GM18520 (cell line): Measurements from ENCODE around the gene SIMC1.
"Not testable (repeated sequence)": the region's sequence is repeated elsewhere in the genome, so short reads cannot be mapped to it uniquely, and the experiment has no call there.

ENCODE experiments used
- ATAC-seq: cut with Tn5 transposase; IDR thresholded peaks from one replicate; pipeline ENCODE4 v1.9.1; 2021; ENCODE audit not compliant: unreplicated experiment

Gene SIMC1

DNA sequence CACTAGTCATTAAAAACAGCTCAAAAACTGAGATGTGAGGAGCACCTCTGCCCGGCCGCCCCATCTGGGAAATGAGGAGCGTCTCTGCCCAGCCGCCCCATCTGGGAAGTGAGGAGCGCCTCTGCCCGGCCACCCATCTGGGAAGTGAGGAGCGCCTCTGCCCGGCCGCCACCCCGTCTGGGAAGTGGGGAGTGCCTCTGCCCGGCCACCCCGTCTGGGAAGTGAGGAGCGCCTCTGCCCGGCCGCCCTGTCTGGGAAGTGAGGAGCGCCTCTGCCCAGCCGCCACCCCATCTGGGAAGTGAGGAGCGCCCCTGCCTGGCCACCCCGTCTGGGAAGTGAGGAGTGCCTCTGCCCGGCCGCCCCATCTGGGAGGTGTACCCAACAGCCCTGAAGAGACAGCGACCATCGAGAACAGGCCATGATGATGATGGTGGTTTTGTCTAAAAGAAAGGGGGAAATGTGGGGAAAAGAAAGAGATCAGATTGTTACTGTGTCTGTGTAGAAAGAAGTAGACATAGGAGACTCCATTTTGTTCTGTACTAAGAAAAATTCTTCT, 23.7 kb upstream of the SIMC1 start:
- not testable (repeated sequence) for ATAC-seq

DNA sequence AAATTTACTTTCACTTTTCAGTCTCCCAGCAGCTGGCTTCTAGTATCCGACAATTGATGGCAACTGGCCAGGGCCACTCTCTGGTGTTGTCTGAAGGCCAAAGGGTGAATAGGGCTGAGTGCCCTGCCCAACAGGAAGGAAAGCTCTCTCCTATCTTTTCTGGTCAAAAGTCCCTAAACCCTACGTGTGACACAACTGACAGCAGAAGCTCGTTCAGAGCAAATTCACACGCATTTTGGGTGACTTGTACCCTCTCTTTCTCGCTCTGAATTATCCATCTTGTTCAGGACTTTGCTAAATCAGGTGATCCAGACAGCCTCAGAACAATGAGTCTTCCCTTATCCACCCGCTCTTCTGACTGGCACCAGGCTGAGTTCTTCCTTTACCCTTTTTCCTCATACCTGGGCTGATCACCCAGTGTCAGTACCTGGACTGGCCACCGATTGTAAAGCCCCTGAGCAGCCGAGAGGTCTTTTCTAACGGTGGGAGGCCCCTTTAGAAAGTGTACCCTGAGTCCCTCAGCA, 21.8 kb upstream of the SIMC1 start:
- not testable (repeated sequence) for ATAC-seq

DNA sequence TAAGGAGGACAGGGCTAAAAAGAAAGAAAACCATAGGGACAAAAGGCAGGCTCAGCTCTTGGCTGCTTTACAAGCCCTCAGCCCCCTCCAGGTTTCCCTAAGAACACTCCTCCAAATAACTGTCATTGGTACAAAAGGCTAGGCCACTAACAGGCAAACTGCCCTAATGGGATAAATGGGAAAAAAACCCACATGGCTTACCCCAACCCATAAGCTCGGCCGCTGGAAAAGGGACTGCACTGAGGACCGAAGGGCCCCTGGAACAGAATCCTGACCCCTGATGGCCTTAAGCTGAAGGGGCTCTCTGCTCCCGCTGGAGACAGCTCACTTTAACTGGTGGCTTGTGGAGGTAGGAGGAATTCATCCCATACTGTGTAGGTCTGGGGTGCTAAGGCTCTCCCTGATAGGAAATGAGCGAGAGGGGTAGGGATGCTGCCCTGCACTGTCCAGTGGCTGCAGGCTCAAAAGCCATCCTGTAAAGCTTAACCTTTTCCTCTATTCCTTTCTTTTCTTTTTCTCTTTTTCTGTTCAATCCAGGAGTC, 21.0 kb upstream of the SIMC1 start:
- ATAC-seq = not testable (repeated sequence)

DNA sequence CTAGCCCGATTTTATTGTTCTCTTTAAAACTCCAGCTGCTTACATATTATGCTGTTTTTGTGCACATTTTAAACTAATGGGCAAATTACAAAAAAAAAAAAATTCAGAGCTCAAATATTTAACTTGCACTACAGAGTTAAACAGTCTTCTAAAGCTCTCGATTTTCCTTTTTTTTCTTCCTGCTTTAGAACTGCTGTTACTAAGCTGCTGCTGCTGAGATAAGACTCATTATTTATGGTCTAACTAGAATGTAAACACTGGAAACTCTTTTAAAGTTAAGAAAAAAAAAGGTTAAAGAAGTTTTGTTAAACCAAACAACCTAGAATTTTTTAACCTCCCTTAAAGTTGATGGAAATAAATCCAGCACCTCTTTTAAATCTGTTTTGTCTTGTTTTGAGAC, 20.5 kb upstream of the SIMC1 start:
- ATAC-seq = not testable (repeated sequence)

DNA sequence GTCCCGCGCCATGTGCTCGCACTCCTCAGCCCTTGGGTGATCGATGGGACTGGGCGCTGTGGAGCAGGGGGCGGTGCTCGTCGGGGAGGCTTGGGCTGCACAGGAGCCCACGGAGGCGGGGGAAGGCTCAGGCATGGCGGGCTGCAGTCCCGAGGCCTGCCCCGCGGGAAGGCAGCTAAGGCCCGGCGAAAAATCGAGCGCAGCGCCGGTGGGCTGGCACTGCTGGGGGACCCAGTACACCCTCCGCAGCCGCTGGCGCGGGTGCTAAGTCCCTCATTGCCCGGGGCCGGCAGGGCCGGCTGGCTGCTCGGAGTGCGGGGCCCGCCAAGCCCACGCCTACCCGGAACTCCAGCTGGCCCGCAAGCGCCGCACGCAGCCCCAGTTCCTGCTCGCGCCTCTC, 16.2 kb upstream of the SIMC1 start:
- ATAC-seq = not testable (repeated sequence)

DNA sequence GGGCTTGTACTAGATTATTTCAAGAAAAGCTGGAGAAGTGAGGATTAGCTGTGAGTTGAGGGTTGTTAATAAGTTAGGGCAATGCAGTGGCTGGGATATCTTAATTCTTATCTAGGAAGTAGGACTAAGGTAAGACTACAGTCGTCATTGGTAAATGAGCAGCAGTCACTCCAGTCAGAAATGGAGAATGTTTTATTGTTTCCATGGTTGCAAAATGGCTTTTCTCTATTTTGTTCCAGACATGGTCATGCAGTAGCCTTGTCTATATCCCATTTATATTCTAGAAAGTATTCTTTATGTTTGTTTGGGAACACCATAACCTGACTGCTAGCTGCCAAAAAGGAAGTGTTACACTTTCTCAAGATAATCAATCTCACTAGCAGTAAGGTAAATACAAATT, 9.9 kb upstream of the SIMC1 start:
- not testable (repeated sequence) for ATAC-seq

DNA sequence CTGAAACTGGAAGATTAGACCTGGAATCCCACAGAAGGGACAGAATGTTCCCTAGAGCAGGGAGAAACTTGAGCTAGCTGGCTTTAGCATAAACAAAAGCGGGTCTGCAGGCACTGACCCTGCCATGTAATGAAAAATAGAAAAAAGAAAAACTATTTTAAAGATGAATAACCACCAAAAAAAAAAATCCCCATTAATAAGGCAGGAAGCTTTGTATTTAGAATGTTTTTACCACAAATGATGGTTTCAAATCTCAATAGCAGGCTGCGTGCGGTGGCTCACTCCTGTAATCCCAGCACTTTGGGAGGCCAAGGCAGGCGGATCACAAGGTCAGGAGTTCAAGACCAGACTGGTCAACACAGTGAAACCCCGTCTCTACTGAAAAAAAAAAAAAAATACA, 5.0 kb upstream of the SIMC1 start:
- ATAC-seq = not testable (repeated sequence)

DNA sequence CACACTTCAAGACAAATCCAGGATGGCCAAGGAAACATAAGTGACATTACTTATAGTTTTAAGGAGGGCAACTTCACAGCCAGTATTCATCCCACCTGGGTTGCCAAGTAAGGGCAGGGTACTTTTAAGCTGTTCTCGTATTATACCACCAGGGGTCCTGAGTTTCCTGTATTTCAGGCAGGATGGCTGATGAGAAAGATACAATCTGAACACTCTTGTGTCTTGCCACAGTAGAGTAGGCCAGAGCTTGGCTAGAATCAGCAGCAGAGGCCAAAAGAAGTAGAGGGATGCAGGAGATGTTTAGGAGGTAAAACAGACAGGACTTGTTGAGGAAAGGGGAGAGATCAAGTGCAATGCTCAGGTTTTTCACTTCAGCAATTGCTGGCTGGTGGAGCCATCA, 3.1 kb upstream of the SIMC1 start:
- ATAC-seq = not testable (repeated sequence)

DNA sequence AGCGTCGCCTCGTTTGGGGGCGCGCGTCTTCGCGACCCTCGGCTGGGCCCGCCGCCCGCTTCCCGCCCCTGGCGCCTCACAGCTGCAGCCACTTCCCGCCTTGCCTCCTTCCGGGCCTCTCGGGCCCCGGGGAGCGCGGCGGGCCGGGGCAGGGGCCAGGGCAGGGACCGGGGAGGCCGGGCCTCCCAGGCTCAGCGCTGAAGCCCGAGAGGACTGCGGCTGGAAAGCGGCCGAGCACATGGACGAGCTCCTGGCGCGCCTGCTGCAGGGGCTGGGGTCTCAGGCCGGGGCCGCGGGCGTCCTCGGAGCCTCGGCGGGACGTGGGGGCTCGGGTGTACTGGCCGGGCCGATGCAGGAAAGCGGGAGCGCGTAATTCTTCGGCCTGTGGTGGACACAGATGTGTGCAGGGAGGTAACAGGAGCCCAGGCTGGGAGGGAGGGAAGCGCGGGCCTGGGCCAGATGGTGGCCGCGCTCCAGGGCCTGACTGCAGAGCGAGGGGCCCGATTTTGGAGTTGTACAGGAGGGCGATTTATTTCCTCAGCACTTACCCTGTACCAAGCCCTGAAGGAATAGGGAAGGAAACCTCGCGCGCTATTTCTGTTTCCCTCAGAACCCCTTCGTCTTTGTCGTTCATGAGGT, 540 bp downstream of the SIMC1 start:
- peak; percentile 10 for ATAC-seq

DNA sequence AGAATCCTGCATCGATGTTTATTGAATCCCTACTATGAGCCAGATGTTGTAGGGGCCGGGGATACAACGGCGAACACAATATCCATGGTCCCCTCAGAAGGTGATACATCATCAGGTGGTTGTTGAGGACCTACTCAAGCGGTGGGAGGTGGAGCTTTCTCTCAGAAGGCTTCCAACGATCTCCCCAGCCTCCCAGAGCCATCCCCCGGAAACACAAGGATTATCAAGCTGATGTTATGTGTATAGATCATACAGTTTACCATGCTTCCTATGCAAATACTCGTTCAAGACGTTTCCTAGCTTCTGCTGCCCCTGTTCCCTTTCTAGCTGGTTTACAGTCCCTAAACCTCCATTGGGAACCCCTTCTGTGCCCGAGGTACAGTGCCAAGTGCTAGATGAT, 1.1 kb downstream of the SIMC1 start:
- ATAC-seq = not testable (repeated sequence)

DNA sequence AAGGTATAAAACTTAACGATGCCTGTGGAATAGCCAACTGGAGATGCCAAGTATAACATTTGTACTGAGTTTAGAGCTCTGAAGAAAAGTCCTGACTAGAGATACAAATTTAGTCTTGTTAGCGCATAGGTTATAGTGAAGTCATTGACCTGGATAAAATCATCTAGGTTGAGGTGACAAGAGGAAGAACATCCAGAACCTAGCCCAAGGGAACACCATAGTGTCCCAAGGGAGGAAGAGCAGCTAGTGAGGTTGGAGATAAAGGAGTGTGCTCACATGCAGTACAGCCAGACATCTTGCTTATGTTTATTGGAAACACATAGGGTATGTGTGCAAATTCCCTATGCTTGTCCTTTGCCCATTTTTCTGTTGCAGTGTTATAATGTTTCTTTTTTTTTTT, 6.1 kb downstream of the SIMC1 start:
- not testable (repeated sequence) for ATAC-seq

DNA sequence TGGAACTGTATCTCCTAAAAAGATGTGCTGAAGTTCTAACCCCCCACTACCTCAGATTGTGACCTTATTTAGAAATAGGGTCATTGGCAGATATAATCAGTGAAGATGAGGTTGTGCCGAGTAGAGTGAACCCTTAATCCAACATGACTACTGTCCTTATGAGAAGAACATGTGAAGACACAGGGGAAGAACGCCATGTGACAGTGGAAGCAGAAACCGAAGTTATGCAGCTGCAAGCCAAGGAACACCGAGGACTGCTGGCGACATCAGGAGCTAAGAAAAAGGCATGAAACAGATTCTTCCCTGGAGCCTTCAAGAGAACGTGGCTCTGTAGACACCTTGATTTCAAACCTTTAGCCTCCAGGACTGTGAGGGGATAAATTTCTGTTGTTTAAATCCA, 6.8 kb downstream of the SIMC1 start:
- not testable (repeated sequence) for ATAC-seq

DNA sequence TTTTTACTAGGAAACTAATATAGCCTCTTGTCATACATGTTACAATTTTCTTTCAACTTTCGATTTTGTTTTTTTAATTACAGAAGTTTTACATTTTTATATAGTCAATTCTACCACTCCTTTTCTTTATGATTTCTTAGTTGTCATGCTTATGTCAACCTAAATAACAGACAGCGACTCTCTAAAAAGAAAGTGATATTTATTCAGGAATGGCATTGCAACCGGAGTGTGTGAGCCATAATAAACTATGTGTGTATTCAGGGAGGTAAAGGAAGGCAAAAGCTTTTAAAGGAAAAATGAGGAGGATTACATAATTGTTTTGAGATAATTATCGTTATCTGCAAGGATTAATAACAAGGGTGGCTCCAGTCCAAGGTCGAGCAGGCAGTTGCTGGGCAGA, 7.3 kb downstream of the SIMC1 start:
- not testable (repeated sequence) for ATAC-seq

DNA sequence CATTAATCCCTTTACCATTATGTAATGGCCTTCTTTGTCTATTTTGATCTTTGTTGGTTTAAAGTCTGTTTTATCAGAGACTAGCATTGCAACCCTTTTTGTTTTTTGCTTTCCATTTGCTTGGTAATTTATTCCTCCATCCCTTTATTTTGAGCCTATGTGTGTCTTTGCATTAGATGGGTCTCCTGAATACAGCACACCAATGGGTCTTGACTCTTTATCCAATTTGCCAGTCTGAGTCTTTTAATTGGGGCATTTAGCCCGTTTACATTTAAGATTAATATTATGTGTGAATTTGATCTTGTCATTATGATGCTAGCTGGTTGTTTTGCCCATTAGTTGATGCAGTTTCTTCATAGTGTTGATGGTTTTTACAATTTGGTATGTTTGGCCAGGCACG, 12.5 kb downstream of the SIMC1 start:
- not testable (repeated sequence) for ATAC-seq

DNA sequence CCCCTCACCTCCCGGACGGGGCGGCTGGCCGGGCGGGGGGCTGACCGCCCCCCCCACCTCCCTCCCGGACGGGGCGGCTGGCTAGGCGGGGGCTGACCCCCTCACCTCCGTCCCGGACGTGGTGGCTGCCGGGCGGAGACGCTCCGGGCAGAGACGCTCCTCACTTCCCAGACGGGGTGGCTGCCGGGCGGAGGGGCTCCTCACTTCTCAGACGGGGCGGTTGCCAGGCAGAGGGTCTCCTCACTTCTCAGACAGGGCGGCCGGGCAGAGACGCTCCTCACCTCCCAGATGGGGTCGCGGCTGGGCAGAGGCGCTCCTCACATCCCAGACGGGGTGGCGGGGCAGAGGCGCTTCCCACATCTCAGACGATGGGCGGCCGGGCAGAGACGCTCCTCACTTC, 13.9 kb downstream of the SIMC1 start:
- ATAC-seq = not testable (repeated sequence)

DNA sequence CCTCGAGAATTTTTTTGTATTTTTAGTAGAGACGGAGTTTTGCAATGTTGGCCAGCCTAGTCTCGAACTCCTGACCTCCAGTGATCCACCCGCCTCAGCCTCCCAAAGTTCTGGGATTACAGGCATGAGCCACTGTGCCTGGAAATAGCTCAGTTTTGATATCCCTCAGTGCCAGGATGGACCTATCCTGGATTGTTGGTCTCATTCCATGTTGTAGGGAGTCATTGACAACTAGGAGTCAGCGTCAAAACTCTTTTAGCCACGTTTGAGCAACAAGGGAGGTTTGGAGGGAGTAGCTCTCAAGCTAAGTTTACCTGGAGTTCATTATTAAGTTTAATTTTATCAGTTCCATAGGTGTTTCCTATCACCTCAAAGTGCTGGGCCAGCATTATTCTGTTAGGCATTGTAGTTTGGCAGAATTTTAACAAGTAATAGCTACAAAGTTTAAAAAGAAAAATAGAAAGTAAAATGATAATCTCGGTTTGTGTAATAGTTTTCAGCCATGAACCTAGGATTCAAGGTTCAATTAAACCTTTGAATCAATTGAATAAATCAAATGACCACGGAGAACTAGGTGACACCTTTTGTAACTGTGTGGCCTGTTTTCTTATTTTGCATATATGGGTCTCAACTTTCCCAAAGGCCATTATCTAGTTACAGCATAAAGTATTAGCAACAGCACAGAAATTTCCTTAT, 15.3 kb downstream of the SIMC1 start:
- ATAC-seq = not testable (repeated sequence)

DNA sequence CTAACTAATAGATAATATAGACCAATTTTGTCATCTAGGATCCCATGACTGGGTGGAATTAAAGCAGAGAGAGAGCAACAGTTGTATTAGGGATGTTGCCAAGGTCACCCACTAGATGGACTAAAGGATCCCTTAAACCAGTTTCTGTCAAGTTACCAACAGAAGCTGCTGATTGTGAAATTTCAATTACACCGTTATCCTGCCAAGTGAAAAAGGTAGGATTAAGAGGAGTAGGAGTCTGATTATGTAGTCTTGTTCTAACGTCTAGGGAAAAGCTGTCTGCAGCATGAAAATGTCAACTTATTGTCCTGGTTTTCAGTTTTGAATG, 15.8 kb downstream of the SIMC1 start:
- not testable (repeated sequence) for ATAC-seq

DNA sequence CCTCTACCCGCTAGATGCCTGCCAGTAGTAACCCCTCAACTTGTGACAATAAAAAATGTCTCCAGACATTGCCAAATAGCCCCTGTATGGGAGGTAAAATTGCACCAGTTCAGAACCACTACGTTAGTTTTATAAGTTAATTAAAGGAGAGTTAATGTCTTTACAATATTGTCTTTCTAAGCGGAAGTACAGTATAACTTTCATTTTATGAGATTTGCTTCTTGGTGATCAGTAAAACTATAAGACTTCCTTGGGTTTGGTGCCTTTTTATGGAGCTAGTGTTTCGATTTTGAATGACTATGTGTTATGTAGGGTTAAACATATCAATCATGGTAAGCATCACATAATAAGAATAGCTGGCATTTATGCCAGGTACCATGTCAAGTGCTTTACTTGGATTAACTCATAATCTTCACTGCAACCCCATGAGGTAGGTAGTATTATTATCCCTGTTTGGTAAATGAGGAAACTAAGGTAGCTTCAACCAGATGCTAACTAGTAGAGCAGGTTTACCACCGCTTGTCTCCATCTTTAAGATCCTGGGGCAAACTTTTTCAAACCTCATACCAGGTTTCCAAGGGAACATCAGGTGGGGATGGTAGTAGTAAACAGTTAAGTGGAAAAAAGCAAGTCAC, 19.8 kb downstream of the SIMC1 start:
- ATAC-seq = not testable (repeated sequence)

DNA sequence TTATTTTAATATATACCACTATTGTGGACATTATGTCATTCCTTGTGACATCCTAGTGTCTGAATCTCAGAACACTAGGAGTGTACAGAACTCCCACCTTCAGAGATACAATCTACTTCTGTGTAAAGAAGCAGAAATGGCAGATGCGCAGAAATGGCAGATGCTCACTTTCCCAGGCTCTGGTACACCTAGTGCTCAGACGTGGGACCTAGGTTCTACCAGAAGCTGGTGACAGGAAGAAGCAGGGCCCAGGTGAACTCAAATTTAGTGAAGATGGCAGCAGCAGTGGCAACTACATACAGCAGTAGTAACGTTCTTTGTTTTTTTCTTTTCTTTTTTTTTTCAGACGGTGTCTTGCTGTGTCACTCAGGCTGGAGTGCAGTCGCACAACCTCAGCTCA, 22.5 kb downstream of the SIMC1 start:
- ATAC-seq = not testable (repeated sequence)

DNA sequence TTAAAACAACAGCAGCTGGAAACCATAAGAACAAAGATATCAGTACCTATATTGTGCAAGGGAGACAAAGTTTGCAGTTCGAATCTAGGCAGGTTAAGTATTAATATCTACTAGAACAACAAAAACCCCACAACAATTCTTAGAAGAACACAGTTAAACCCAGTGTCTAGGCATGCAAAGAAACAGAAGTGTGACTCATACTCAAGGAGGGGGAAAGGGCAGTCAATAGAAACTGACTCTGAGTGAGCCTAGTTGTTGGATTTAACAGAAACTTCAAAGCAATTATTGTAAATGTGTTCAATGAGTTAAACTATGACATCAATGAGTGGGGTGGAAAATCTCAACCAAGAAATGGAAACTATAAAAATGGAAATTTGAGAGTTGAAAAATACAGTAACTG, 28.2 kb downstream of the SIMC1 start:
- ATAC-seq = not testable (repeated sequence)

DNA sequence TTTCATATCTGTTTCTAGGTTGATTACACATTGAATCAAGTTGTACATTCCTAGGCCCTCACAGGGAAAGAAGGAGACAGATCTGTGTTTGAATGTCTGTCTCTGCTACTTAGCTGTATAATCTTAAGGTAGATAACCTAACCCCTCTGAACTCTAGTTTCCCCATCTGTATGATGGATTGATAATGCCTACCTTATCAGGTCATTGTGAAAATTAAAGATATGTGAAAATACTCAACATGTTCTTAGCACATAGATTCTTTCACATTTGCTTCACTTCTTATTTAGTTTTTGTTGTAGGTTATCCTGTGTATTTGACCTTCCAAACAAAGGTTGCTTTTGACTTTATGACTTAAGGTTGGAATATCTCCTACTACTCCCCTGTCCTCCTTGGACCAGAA, 50.8 kb downstream of the SIMC1 start:
- ATAC-seq = not testable (repeated sequence)
